Astrocyte (in vitro differentiated cells and primary cell): ENCODE data around the gene THBS1. TPM values are rescaled to one million over a fixed set of nuclear protein-coding genes. Genes with fewer than 3 reads are reported as not detected.

Source experiments
- DNase-seq: peaks from one replicate; pipeline ENCODE4 v3.0.0-alpha.2; 2010; ENCODE audit warnings: low read depth
- FAIRE-seq: peaks from 2 replicates; lab custom pipeline; 2011; peaks lifted over from hg19 to GRCh38; lab: Jason Lieb, UNC
- H2AFZ ChIP-seq: 2 replicates; pipeline ENCODE4 v1.6.0; 2012; ENCODE audit warnings: low read depth, low read length, inconsistent platforms
- H3K27ac ChIP-seq: 2 replicates; pipeline ENCODE4 v1.5.1; 2011; ENCODE audit warnings: low read depth, low read length, inconsistent platforms
- H3K27me3 ChIP-seq: 2 replicates; pipeline ENCODE4 v1.6.0; 2011; ENCODE audit warnings: low read length, inconsistent platforms; ENCODE audit not compliant: insufficient read depth
- H3K36me3 ChIP-seq: 2 replicates; pipeline ENCODE4 v1.5.1; 2011; ENCODE audit warnings: low read length, inconsistent platforms; ENCODE audit not compliant: insufficient read depth
- H3K4me1 ChIP-seq: 2 replicates; pipeline ENCODE4 v1.5.1; 2011; ENCODE audit warnings: low read length, inconsistent platforms; ENCODE audit not compliant: insufficient read depth
- H3K4me2 ChIP-seq: 2 replicates; pipeline ENCODE4 v1.6.0; 2012; ENCODE audit warnings: low read length, inconsistent platforms
- H3K4me3 ChIP-seq: 2 replicates; pipeline ENCODE4 v1.5.1; 2011; ENCODE audit warnings: low read depth, mild to moderate bottlenecking, low read length, inconsistent platforms; ENCODE audit not compliant: insufficient read depth
- H3K79me2 ChIP-seq: 2 replicates; pipeline ENCODE4 v1.6.0; 2012; ENCODE audit warnings: mild to moderate bottlenecking, low read length, inconsistent platforms; ENCODE audit not compliant: insufficient read depth
- H3K9ac ChIP-seq: 2 replicates; pipeline ENCODE4 v1.6.0; 2012; ENCODE audit warnings: mild to moderate bottlenecking, low read length, inconsistent platforms
- H3K9me3 ChIP-seq: 2 replicates; pipeline ENCODE4 v1.5.1; 2012; ENCODE audit warnings: low read depth, mild to moderate bottlenecking, low read length, inconsistent platforms; ENCODE audit not compliant: insufficient read depth
- H4K20me1 ChIP-seq: 2 replicates; pipeline ENCODE4 v1.6.0; 2012; ENCODE audit warnings: low read length, inconsistent platforms; ENCODE audit not compliant: insufficient read depth
- H3K27ac Mint-ChIP-seq: one replicate; pipeline ENCODE4 v1.8.0; 2021; ENCODE audit warnings: mild to moderate bottlenecking, mixed read lengths; ENCODE audit not compliant: unreplicated experiment
- H3K27me3 Mint-ChIP-seq: one replicate; pipeline ENCODE4 v1.8.0; 2021; ENCODE audit warnings: low read depth, mixed read lengths; ENCODE audit not compliant: unreplicated experiment
- H3K36me3 Mint-ChIP-seq: one replicate; pipeline ENCODE4 v1.8.0; 2021; ENCODE audit warnings: low read depth, mixed read lengths; ENCODE audit not compliant: unreplicated experiment
- H3K4me1 Mint-ChIP-seq: one replicate; pipeline ENCODE4 v1.8.0; 2021; ENCODE audit warnings: low read depth, mixed read lengths; ENCODE audit not compliant: unreplicated experiment
- H3K4me3 Mint-ChIP-seq: one replicate; pipeline ENCODE4 v1.8.0; 2021; ENCODE audit warnings: mild to moderate bottlenecking, moderate library complexity, mixed read lengths; ENCODE audit not compliant: unreplicated experiment
- H3K9me3 Mint-ChIP-seq: one replicate; pipeline ENCODE4 v1.8.0; 2021; ENCODE audit warnings: mild to moderate bottlenecking, mixed read lengths; ENCODE audit not compliant: unreplicated experiment
- CTCF ChIP-seq: IDR thresholded peaks from 2 replicates; pipeline ENCODE4 v1.5.1; 2011; ENCODE audit warnings: low read depth, mild to moderate bottlenecking, inconsistent platforms, low read length, moderate library complexity; ENCODE audit not compliant: insufficient read depth
- EZH2 ChIP-seq: IDR thresholded peaks from 2 replicates; pipeline ENCODE4 v1.6.1; 2012; ENCODE audit warnings: mild to moderate bottlenecking, low read length, inconsistent platforms; ENCODE audit not compliant: insufficient read depth
- total RNA-seq: library from RNA; stranded (reverse); gene quantifications from 2 replicates; pipeline ENCODE4 v1.2.1, GENCODE V29; 2021

Gene THBS1
- total RNA-seq, 1 donor from 2014 or later: 720 TPM

- no peaks in the 10 kb centered on the region for H3K36me3 Mint-ChIP-seq
- Histone ChIP-seq H2AFZ (no peak overlapping the region), H3K79me2 (no peaks in the 10 kb centered on the region), H3K27me3 (no peaks in the 10 kb centered on the region), H3K27ac (no peak overlapping the region), H4K20me1 (no peaks in the 10 kb centered on the region), H3K9me3 (no peaks in the 10 kb centered on the region), H3K4me2 (no peak overlapping the region), H3K9ac (no peak overlapping the region), H3K36me3 (no peaks in the 10 kb centered on the region), H3K4me1 (peaks cover 17% of the 10 kb centered on the region), H3K4me3 (no peak overlapping the region)
- peaks cover 13% of the 10 kb centered on the region for H3K4me1 Mint-ChIP-seq
- H3K9me3 Mint-ChIP-seq: peaks cover 3% of the 10 kb centered on the region
- no peak overlapping the region for H3K27ac Mint-ChIP-seq
- TF ChIP-seq CTCF: no peak
- no peak for TF ChIP-seq EZH2
- peak; percentile 52 for FAIRE-seq
- H3K27me3 Mint-ChIP-seq: no peaks in the 10 kb centered on the region
- no peak overlapping the region for H3K4me3 Mint-ChIP-seq
- DNase-seq: no peak
Measured at GRCh38 chr15:39640665-39641064, 59.8 kb downstream of the THBS1 start.

GRCh38 chr15:39641191-39641889 is 60.5 kb downstream of the THBS1 start:
- Histone ChIP-seq H3K4me2 (peak overlapping the region; percentile 34), H3K4me1 (peaks cover 17% of the 10 kb centered on the region), H3K79me2 (no peaks in the 10 kb centered on the region), H2AFZ (no peak overlapping the region), H4K20me1 (no peaks in the 10 kb centered on the region), H3K4me3 (no peak overlapping the region), H3K9ac (no peak overlapping the region), H3K27me3 (no peaks in the 10 kb centered on the region), H3K27ac (peak overlapping the region; percentile 81), H3K9me3 (no peaks in the 10 kb centered on the region), H3K36me3 (no peaks in the 10 kb centered on the region)
- H3K4me3 Mint-ChIP-seq: no peak overlapping the region
- peaks cover 13% of the 10 kb centered on the region for H3K4me1 Mint-ChIP-seq
- TF ChIP-seq EZH2 (no peak), CTCF (no peak)
- no peaks in the 10 kb centered on the region for H3K36me3 Mint-ChIP-seq
- H3K27ac Mint-ChIP-seq: no peak overlapping the region
- FAIRE-seq (peak; percentile 78), DNase-seq (peak; percentile 42)
- H3K27me3 Mint-ChIP-seq: no peaks in the 10 kb centered on the region
- peaks cover 5% of the 10 kb centered on the region for H3K9me3 Mint-ChIP-seq

- no peaks in the 10 kb centered on the region for H3K36me3 Mint-ChIP-seq
- no peak overlapping the region for H3K4me3 ChIP-seq
- H3K4me1 Mint-ChIP-seq: peaks cover 13% of the 10 kb centered on the region
- H3K4me3 Mint-ChIP-seq: no peak overlapping the region
- no peak overlapping the region for H2AFZ ChIP-seq
- H3K9me3 Mint-ChIP-seq: peaks cover 5% of the 10 kb centered on the region
- FAIRE-seq: peak; percentile 84
- no peaks in the 10 kb centered on the region for H3K9me3 ChIP-seq
- peaks cover 17% of the 10 kb centered on the region for H3K4me1 ChIP-seq
- no peaks in the 10 kb centered on the region for H3K79me2 ChIP-seq
- peak; percentile 91 for DNase-seq
- H3K9ac ChIP-seq: peak overlapping the region; percentile 36
- H4K20me1 ChIP-seq: no peaks in the 10 kb centered on the region
- TF ChIP-seq EZH2 (no peak), CTCF (no peak)
- no peaks in the 10 kb centered on the region for H3K27me3 ChIP-seq
- H3K36me3 ChIP-seq: no peaks in the 10 kb centered on the region
- H3K27ac ChIP-seq: peak overlapping the region; percentile 81
- peak overlapping the region; percentile 62 for H3K4me2 ChIP-seq
- H3K27ac Mint-ChIP-seq: no peak overlapping the region
- no peaks in the 10 kb centered on the region for H3K27me3 Mint-ChIP-seq
Measured at GRCh38 chr15:39642011-39642640, 61.2 kb downstream of the THBS1 start.
